HUES6 (cell line): Measurements from ENCODE around the gene FAM111A.

Experiments
- H3K27ac ChIP-seq: 2 replicates; pipeline ENCODE4 v1.7.0; 2013; ENCODE audit warnings: low read depth, mild to moderate bottlenecking, low read length, inconsistent platforms
- H3K27me3 ChIP-seq: 2 replicates; pipeline ENCODE4 v1.6.1; 2013; ENCODE audit warnings: low read length; ENCODE audit not compliant: control insufficient read depth, insufficient read depth
- H3K36me3 ChIP-seq: 2 replicates; pipeline ENCODE4 v1.6.1; 2013; ENCODE audit warnings: low read length; ENCODE audit not compliant: control insufficient read depth, insufficient read depth
- H3K4me1 ChIP-seq: 2 replicates; pipeline ENCODE4 v1.6.1; 2013; ENCODE audit warnings: low read length; ENCODE audit not compliant: control insufficient read depth, insufficient read depth
- H3K4me3 ChIP-seq: 2 replicates; pipeline ENCODE4 v1.5.1; 2013; ENCODE audit warnings: low read depth, low read length
- H3K9ac ChIP-seq: one replicate; pipeline ENCODE4 v1.6.1; 2013; ENCODE audit warnings: mild to moderate bottlenecking, low read length
- H3K9me3 ChIP-seq: 2 replicates; pipeline ENCODE4 v1.6.1; 2013; ENCODE audit warnings: low read depth, low read length; ENCODE audit not compliant: control insufficient read depth, insufficient read depth

FAM111A gene

GRCh38 chr11:59172345-59173079, 29.9 kb downstream of the FAM111A start:
- peaks cover 28% of the 10 kb centered on the region for H3K4me1 ChIP-seq
- H3K27ac ChIP-seq = no peak overlapping the region
- H3K9me3 ChIP-seq = no peaks in the 10 kb centered on the region
- peak overlapping the region; percentile 96 for H3K4me3 ChIP-seq
- peaks cover 9% of the 10 kb centered on the region for H3K27me3 ChIP-seq
- no peaks in the 10 kb centered on the region for H3K36me3 ChIP-seq
- peak overlapping the region; percentile 80 for H3K9ac ChIP-seq

- H3K36me3 ChIP-seq = no peaks in the 10 kb centered on the region
- peak overlapping the region; percentile 96 for H3K4me3 ChIP-seq
- peaks cover 9% of the 10 kb centered on the region for H3K27me3 ChIP-seq
- peaks cover 28% of the 10 kb centered on the region for H3K4me1 ChIP-seq
- H3K9ac ChIP-seq = peak overlapping the region; percentile 80
- H3K27ac ChIP-seq = no peak overlapping the region
- no peaks in the 10 kb centered on the region for H3K9me3 ChIP-seq
These were observed 30.7 kb downstream of the FAM111A start for GRCh38 chr11:59173080-59173963.

GRCh38 chr11:59173964-59174663, 31.5 kb downstream of the FAM111A start:
- peak overlapping the region; percentile 23 for H3K9ac ChIP-seq
- peaks cover 9% of the 10 kb centered on the region for H3K27me3 ChIP-seq
- H3K27ac ChIP-seq = no peak overlapping the region
- H3K4me1 ChIP-seq = peaks cover 28% of the 10 kb centered on the region
- H3K9me3 ChIP-seq = no peaks in the 10 kb centered on the region
- no peaks in the 10 kb centered on the region for H3K36me3 ChIP-seq
- peak overlapping the region; percentile 96 for H3K4me3 ChIP-seq

- Histone ChIP-seq H3K36me3 (no peaks in the 10 kb centered on the region), H3K9ac (peak overlapping the region; percentile 23), H3K4me1 (peaks cover 28% of the 10 kb centered on the region), H3K27me3 (peaks cover 9% of the 10 kb centered on the region), H3K4me3 (peak overlapping the region; percentile 96; the same call in 1 of the 2 replicates), H3K27ac (no peak overlapping the region), H3K9me3 (no peaks in the 10 kb centered on the region)
These were observed 32.0 kb downstream of the FAM111A start for GRCh38 chr11:59174664-59175033.

DNA sequence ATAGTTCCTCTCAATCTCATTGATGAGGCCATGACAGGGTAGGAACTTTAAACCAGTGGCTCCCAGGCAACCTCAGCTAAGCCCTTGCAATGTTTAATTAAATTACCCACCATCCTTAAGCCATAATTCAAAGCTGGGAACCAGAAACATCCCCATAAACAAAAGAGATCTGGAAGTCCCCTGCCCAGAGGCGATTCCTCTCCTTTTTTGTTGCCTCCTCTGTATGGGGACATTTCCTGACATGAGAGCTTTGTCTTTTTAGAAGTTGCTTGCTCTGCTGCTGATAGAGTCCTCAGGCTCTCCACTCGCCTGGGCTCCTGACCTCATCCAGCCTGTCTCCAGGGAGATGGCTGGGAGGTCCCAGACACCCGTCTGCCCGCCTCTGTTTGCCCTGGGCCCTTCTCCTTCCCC, 32.4 kb downstream of the FAM111A start:
- H3K27me3 ChIP-seq = peaks cover 9% of the 10 kb centered on the region
- H3K27ac ChIP-seq = no peak overlapping the region
- H3K4me3 ChIP-seq = no peak overlapping the region
- H3K36me3 ChIP-seq = no peaks in the 10 kb centered on the region
- H3K9ac ChIP-seq = no peak overlapping the region
- no peaks in the 10 kb centered on the region for H3K9me3 ChIP-seq
- peaks cover 28% of the 10 kb centered on the region for H3K4me1 ChIP-seq

DNA sequence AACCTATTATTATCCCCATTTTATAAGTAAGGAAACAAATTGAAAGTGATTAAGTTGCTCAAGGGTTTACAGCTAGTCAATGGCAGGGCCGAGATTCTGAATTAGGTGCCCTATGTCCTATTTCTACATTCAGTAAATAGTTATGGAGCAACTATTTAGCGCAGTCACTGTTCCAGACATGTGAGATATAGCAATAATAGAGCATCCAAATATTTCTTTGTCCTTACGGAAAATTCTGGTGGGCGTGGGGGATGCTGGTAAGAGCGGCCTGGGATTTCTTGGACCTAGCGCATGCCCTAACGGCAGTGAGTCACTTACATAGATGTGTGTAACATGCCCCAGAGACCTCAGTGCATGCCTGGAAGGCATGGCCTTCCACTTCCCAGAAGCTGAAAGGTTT, 33.7 kb downstream of the FAM111A start:
- H3K4me1 ChIP-seq = peaks cover 28% of the 10 kb centered on the region
- no peaks in the 10 kb centered on the region for H3K36me3 ChIP-seq

DNA sequence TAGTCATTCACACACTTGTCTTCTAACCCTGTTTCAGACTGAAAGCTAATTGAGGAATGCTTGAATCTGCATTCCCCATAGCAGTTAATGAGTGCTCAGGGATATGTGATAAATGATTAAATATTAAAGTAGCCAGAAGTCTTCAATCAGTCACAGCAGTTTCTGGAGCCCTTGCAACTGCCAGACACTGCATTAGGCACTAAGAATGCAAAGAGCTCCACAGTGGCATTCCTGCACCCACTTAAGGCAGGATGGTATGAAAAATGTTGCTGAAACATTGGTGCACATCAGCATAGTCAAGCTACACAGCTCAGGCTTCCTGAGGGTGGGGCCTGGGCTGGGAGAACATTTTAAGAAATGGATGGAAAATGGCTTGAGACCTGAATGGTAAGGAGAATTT, 35.7 kb downstream of the FAM111A start:
- H3K27ac ChIP-seq = no peak overlapping the region
- peaks cover 23% of the 10 kb centered on the region for H3K4me1 ChIP-seq
- H3K36me3 ChIP-seq = peaks cover 11% of the 10 kb centered on the region; the same call in 1 of the 2 replicates
- no peaks in the 10 kb centered on the region for H3K27me3 ChIP-seq
- no peak overlapping the region for H3K4me3 ChIP-seq
- no peaks in the 10 kb centered on the region for H3K9me3 ChIP-seq
- no peak overlapping the region for H3K9ac ChIP-seq

More for the DNA sequence above, 33.7 kb downstream of the FAM111A start:
- no peaks in the 10 kb centered on the region for H3K9me3 ChIP-seq
- peaks cover 9% of the 10 kb centered on the region for H3K27me3 ChIP-seq
- H3K27ac ChIP-seq = no peak overlapping the region
- no peak overlapping the region for H3K9ac ChIP-seq
- no peak overlapping the region for H3K4me3 ChIP-seq

GRCh38 chr11:59179121-59179520, 36.5 kb downstream of the FAM111A start:
- H3K4me1 ChIP-seq = peaks cover 19% of the 10 kb centered on the region
- H3K9me3 ChIP-seq = no peaks in the 10 kb centered on the region
- H3K27me3 ChIP-seq = no peaks in the 10 kb centered on the region
- no peak overlapping the region for H3K9ac ChIP-seq
- peaks cover 17% of the 10 kb centered on the region; the same call in 1 of the 2 replicates for H3K36me3 ChIP-seq
- H3K4me3 ChIP-seq = no peak overlapping the region
- H3K27ac ChIP-seq = no peak overlapping the region

GRCh38 chr11:59180168-59180776, 37.6 kb downstream of the FAM111A start:
- no peak overlapping the region for H3K9ac ChIP-seq
- peaks cover 9% of the 10 kb centered on the region for H3K4me1 ChIP-seq
- no peaks in the 10 kb centered on the region for H3K9me3 ChIP-seq
- peaks cover 17% of the 10 kb centered on the region; the same call in 1 of the 2 replicates for H3K36me3 ChIP-seq
- H3K27ac ChIP-seq = no peak overlapping the region
- no peaks in the 10 kb centered on the region for H3K27me3 ChIP-seq
- no peak overlapping the region for H3K4me3 ChIP-seq

DNA sequence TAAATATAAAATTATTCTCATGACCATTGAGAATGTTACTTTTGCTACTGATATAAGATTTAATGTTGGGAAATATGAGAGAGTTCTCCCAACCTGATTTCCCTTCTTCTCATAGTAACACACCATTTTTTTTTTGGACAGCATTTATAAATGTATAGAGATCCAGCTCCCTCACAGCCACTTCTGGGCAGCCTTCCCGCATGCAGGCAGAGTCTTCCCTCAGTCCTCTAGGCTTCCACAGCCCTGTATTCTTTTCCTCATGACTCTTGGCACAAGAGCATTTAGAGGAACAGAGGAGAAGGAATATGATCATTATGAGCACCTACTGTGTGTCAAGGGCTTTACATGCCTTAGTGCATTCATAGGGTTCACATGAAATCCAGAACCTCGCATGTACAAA, 38.3 kb downstream of the FAM111A start:
- H3K4me3 ChIP-seq = no peak overlapping the region
- no peaks in the 10 kb centered on the region for H3K9me3 ChIP-seq
- H3K27me3 ChIP-seq = no peaks in the 10 kb centered on the region
- no peak overlapping the region for H3K27ac ChIP-seq
- no peak overlapping the region for H3K9ac ChIP-seq
- peaks cover 17% of the 10 kb centered on the region; the same call in 1 of the 2 replicates for H3K36me3 ChIP-seq
- peaks cover 5% of the 10 kb centered on the region for H3K4me1 ChIP-seq
